ENCODE results near the gene PROCR.
"Not testable (repeated sequence)": the region's sequence is repeated elsewhere in the genome, so short reads cannot be mapped to it uniquely, and the experiment has no call there.

The PROCR gene

GRCh38 chr20:35165221-35166185 is 6.4 kb upstream of the PROCR start:
- no peak for DNase-seq (ENCODE audit: low read depth in 2 of 2)

GRCh38 chr20:35166242-35166830 is 5.5 kb upstream of the PROCR start:
- DNase-seq (ENCODE audit: low read depth in 2 of 2): no peak

- no peak for DNase-seq (ENCODE audit: low read depth in 2 of 2)
These were observed 4.1 kb upstream of the PROCR start for GRCh38 chr20:35167787-35168186.

- DNase-seq (ENCODE audit: low read depth in 2 of 2): not testable (repeated sequence)
These were observed 3.0 kb upstream of the PROCR start for GRCh38 chr20:35168701-35169409.

- DNase-seq (ENCODE audit: low read depth in 2 of 2): no peak
These were observed 477 bp upstream of the PROCR start for GRCh38 chr20:35171438-35171752.

GRCh38 chr20:35172434-35172806 is 548 bp downstream of the PROCR start:
- DNase-seq (ENCODE audit: low read depth in 2 of 2): no peak

GRCh38 chr20:35173576-35174192 is 1.8 kb downstream of the PROCR start:
- no peak for DNase-seq (ENCODE audit: low read depth in 2 of 2)

- DNase-seq (ENCODE audit: low read depth in 2 of 2): no peak
These were observed 2.8 kb downstream of the PROCR start for GRCh38 chr20:35174458-35175216.

GRCh38 chr20:35176132-35176531 is 4.3 kb downstream of the PROCR start:
- DNase-seq (ENCODE audit: low read depth in 2 of 2): no peak

GRCh38 chr20:35179292-35180212 is 7.7 kb downstream of the PROCR start:
- DNase-seq (ENCODE audit: low read depth in 2 of 2): no peak

- DNase-seq (ENCODE audit: low read depth in 2 of 2): no peak
These were observed 8.4 kb downstream of the PROCR start for GRCh38 chr20:35180266-35180665.

GRCh38 chr20:35181731-35182130 is 9.9 kb downstream of the PROCR start:
- DNase-seq (ENCODE audit: low read depth in 2 of 2): no peak

GRCh38 chr20:35186691-35187289 is 14.9 kb downstream of the PROCR start:
- not testable (repeated sequence) for DNase-seq (ENCODE audit: low read depth in 2 of 2)

GRCh38 chr20:35187584-35188190 is 15.8 kb downstream of the PROCR start:
- DNase-seq (ENCODE audit: low read depth in 2 of 2): no peak

GRCh38 chr20:35189223-35189622 is 17.4 kb downstream of the PROCR start:
- not testable (repeated sequence) for DNase-seq (ENCODE audit: low read depth in 2 of 2)

GRCh38 chr20:35190556-35190955 is 18.7 kb downstream of the PROCR start:
- no peak for DNase-seq (ENCODE audit: low read depth in 2 of 2)

- no peak for DNase-seq (ENCODE audit: low read depth in 2 of 2)
These were observed 19.7 kb downstream of the PROCR start for GRCh38 chr20:35191419-35192117.

- no peak for DNase-seq (ENCODE audit: low read depth in 2 of 2)
These were observed 20.4 kb downstream of the PROCR start for GRCh38 chr20:35192118-35192872.

All from stimulated activated CD4-positive, alpha-beta T cell treated with anti-CD3 and anti-CD28 coated beads, Interleukin-1b, Interleukin-23, amount 100 ng/mL, for 4 hours (primary cell).